ENCODE results near the gene LRRC2. TPM values are rescaled to one million over a fixed set of nuclear protein-coding genes. Genes with fewer than 3 reads are reported as not detected.

The LRRC2 gene
- total RNA-seq, 1 experiment from 2014 or later = 2.6 TPM

- TF ChIP-seq CTCF (conservative IDR thresholded peaks at IDR 0.05) = no peak
- H2BK20ac ChIP-seq (ENCODE audit: low read depth, low read length, poor library complexity, severe bottlenecking) = no peak overlapping the region
- Mint-ChIP-seq H3K27ac (no peak overlapping the region), H3K4me3 (no peak overlapping the region), H3K9me3 (peaks cover 0 to 2% of the 10 kb centered on the region in 2 experiments; a peak in 2 of 5 replicates), H3K27me3 (ENCODE audit: low read depth) (peaks cover 9% of the 10 kb centered on the region), H3K4me1 (peaks cover 33 to 45% of the 10 kb centered on the region in 2 experiments), H3K36me3 (ENCODE audit: insufficient read depth in 1 of 3, low read depth in 3 of 3) (peaks cover 0 to 3% (median 0%) of the 10 kb centered on the region in 3 experiments; a peak in 4 of 7 replicates)
- peaks cover 18% of the 10 kb centered on the region for H3K4me1 ChIP-seq (ENCODE audit: insufficient read depth, low read length)
- no CpG with 5 or more reads among the region's 10 CpGs for WGBS (ENCODE audit: extremely low coverage, insufficient read length, low lambda C conversion rate)
- no peaks in the 10 kb centered on the region for H3K9me3 ChIP-seq (ENCODE audit: control insufficient read depth, low read depth, low read length)
- H3K79me1 ChIP-seq (ENCODE audit: insufficient read depth, low read depth, low read length, poor library complexity, severe bottlenecking) = no peaks in the 10 kb centered on the region
- no peak overlapping the region for H3K56ac ChIP-seq (ENCODE audit: insufficient read length, low read depth, low read length)
- no peak overlapping the region for H3T11ph ChIP-seq (ENCODE audit: low read length)
- no peaks in the 10 kb centered on the region for H4K20me1 ChIP-seq (ENCODE audit: control insufficient read depth, insufficient read depth, insufficient read length)
- H3K18ac ChIP-seq (ENCODE audit: insufficient read length, low read depth, low read length) = no peak overlapping the region
- H3K14ac ChIP-seq (ENCODE audit: insufficient read depth, low read length) = no peak overlapping the region
- no peak overlapping the region for H4K8ac ChIP-seq (replicated peaks; ENCODE audit: insufficient read length, low read depth, low read length)
- no peaks in the 10 kb centered on the region for H3K23me2 ChIP-seq (ENCODE audit: insufficient read length, low read depth, low read length, poor library complexity, severe bottlenecking)
- no peak overlapping the region for H3K4ac ChIP-seq (ENCODE audit: low read depth, low read length)
- H2BK5ac ChIP-seq (ENCODE audit: insufficient read length, low read length) = no peak overlapping the region
- no peaks in the 10 kb centered on the region for H3K79me2 ChIP-seq (ENCODE audit: insufficient read depth, low read length)
- no peak for DNase-seq
- H3K23ac ChIP-seq (ENCODE audit: insufficient read length, low read depth, low read length) = no peak overlapping the region
- H2BK120ac ChIP-seq (ENCODE audit: low read depth, low read length, poor library complexity, severe bottlenecking) = no peak overlapping the region
- no peak overlapping the region for H2AK5ac ChIP-seq (ENCODE audit: insufficient read length, low read length)
- no peak overlapping the region for H4K91ac ChIP-seq (ENCODE audit: insufficient read length, low read depth, low read length)
- H3K9ac ChIP-seq (ENCODE audit: extremely low read depth, insufficient read length, low read length) = no peak overlapping the region
- H2BK15ac ChIP-seq (ENCODE audit: low read depth, low read length) = no peak overlapping the region
- H2AFZ ChIP-seq (ENCODE audit: low read length) = no peak overlapping the region
- no peak overlapping the region for H2BK12ac ChIP-seq (ENCODE audit: insufficient read length, low read depth, low read length)
- H3K4me2 ChIP-seq (ENCODE audit: insufficient read depth, insufficient read length, low read length) = no peak overlapping the region
- no peak overlapping the region for H4K5ac ChIP-seq (ENCODE audit: insufficient read length, low read depth, low read length)
- H3K27ac ChIP-seq (ENCODE audit: insufficient read length, low read depth, low read length) = no peak overlapping the region
- no peaks in the 10 kb centered on the region for H3K27me3 ChIP-seq (ENCODE audit: insufficient read depth, low read length)
These were observed 60.1 kb downstream of the LRRC2 start for GRCh38 chr3:46505953-46506352.
